ENCODE data around the gene POP7. TPM values are rescaled to one million over a fixed set of nuclear protein-coding genes. Genes with fewer than 3 reads are reported as not detected.
"Not testable (repeated sequence)": the region's sequence is repeated elsewhere in the genome, so short reads cannot be mapped to it uniquely, and the experiment has no call there.

The POP7 gene
- 64.1 and 67.9 TPM in 2 replicates for total RNA-seq
- long read RNA-seq, transcript POP7-201 (2 exons, 927 nt): major isoform, 13 of 15 reads
- long read RNA-seq, partial matches to known transcripts: 0 of 15 reads
- long read RNA-seq, other reads (novel, unspliced or antisense): 2 of 15 reads

GRCh38 chr7:100705753-100706671 is at the start of gene POP7:
POP7 (plus strand) TSS chr7:100706121; CDS start chr7:100706831, 710 bp downstream.
- peak within 1 kb of the TSS; percentile 96 for H3K4me3 Mint-ChIP-seq
- H3K9me3 Mint-ChIP-seq: no peaks in the 10 kb centered on the region
- H3K4me1 Mint-ChIP-seq: peaks cover 14% of the 10 kb centered on the region
- peak within 1 kb of the TSS; percentile 95 for H3K27ac Mint-ChIP-seq (ENCODE audit: unreplicated experiment)
- peaks cover 8% of the 10 kb centered on the region for H3K27me3 Mint-ChIP-seq (ENCODE audit: low read depth)
- peak; percentile 99 for DNase-seq (ENCODE audit: low read depth, low spot score)
- no peak for TF ChIP-seq CTCF (conservative IDR thresholded peaks at IDR 0.05)
- H3K36me3 Mint-ChIP-seq (ENCODE audit: low read depth): peaks cover 3% of the 10 kb centered on the region

- H3K36me3 Mint-ChIP-seq (ENCODE audit: low read depth); H3K9me3 Mint-ChIP-seq; H3K4me3 Mint-ChIP-seq; H3K4me1 Mint-ChIP-seq; H3K27ac Mint-ChIP-seq (ENCODE audit: unreplicated experiment); DNase-seq (ENCODE audit: low read depth, low spot score): not testable (repeated sequence)
- peaks cover 40% of the 10 kb centered on the region for H3K27me3 Mint-ChIP-seq (ENCODE audit: low read depth)
These were observed 43.6 kb upstream of the POP7 start for GRCh38 chr7:100662194-100662776.

- DNase-seq (ENCODE audit: low read depth, low spot score): no peak
- Mint-ChIP-seq H3K27ac (ENCODE audit: unreplicated experiment) (no peak overlapping the region), H3K9me3 (no peaks in the 10 kb centered on the region), H3K4me3 (no peak overlapping the region), H3K4me1 (no peaks in the 10 kb centered on the region), H3K36me3 (ENCODE audit: low read depth) (no peaks in the 10 kb centered on the region), H3K27me3 (ENCODE audit: low read depth) (peaks cover 28% of the 10 kb centered on the region)
- TF ChIP-seq CTCF (conservative IDR thresholded peaks at IDR 0.05): no peak
These were observed 40.7 kb upstream of the POP7 start for GRCh38 chr7:100665168-100665726.

- H3K4me3 Mint-ChIP-seq: no peak overlapping the region
- DNase-seq (ENCODE audit: low read depth, low spot score): no peak
- no peaks in the 10 kb centered on the region for H3K4me1 Mint-ChIP-seq
- no peak for TF ChIP-seq CTCF (conservative IDR thresholded peaks at IDR 0.05)
- no peaks in the 10 kb centered on the region for H3K36me3 Mint-ChIP-seq (ENCODE audit: low read depth)
- no peaks in the 10 kb centered on the region for H3K9me3 Mint-ChIP-seq
- peaks cover 37% of the 10 kb centered on the region for H3K27me3 Mint-ChIP-seq (ENCODE audit: low read depth)
- no peak overlapping the region for H3K27ac Mint-ChIP-seq (ENCODE audit: unreplicated experiment)
These were observed 38.4 kb upstream of the POP7 start for GRCh38 chr7:100667331-100668068.

- Mint-ChIP-seq H3K27ac (ENCODE audit: unreplicated experiment) (no peak overlapping the region), H3K4me3 (no peak overlapping the region)
These were observed 37.9 kb upstream of the POP7 start for GRCh38 chr7:100668069-100668449.

GRCh38 chr7:100669106-100669505 is 36.8 kb upstream of the POP7 start:
- not testable (repeated sequence) for H3K4me3 Mint-ChIP-seq; H3K4me1 Mint-ChIP-seq; H3K27ac Mint-ChIP-seq (ENCODE audit: unreplicated experiment); DNase-seq (ENCODE audit: low read depth, low spot score); H3K9me3 Mint-ChIP-seq; H3K36me3 Mint-ChIP-seq (ENCODE audit: low read depth)
- peaks cover 41% of the 10 kb centered on the region for H3K27me3 Mint-ChIP-seq (ENCODE audit: low read depth)

More at GRCh38 chr7:100668069-100668449, 37.9 kb upstream of the POP7 start:
- no peaks in the 10 kb centered on the region for H3K36me3 Mint-ChIP-seq (ENCODE audit: low read depth)
- no peak for DNase-seq (ENCODE audit: low read depth, low spot score)
- H3K4me1 Mint-ChIP-seq: peaks cover under 1% of the 10 kb centered on the region
- no peak for TF ChIP-seq CTCF (conservative IDR thresholded peaks at IDR 0.05)
- H3K9me3 Mint-ChIP-seq: no peaks in the 10 kb centered on the region
- peaks cover 39% of the 10 kb centered on the region for H3K27me3 Mint-ChIP-seq (ENCODE audit: low read depth)

All from neural crest cell (in vitro differentiated cells).